Adrenal gland (tissue), 12 donors: Measurements from ENCODE around the gene COQ4. TPM values are rescaled to one million over a fixed set of nuclear protein-coding genes. Genes with fewer than 3 reads are reported as not detected.

Source experiments
- DNase-seq, 7 donors: peaks; one replicate each; pipeline ENCODE4 v3.0.0-alpha.2; 2019 to 2020
- H3K27ac ChIP-seq, 5 donors: fragments of 200-600 bp; sonication (generic) in 4 of 5; 1 replicate in 3 of 5; 2 replicates in 2 of 5; pipeline versions ENCODE4 v1.5.1 to v1.8.0; 2016 to 2020; ENCODE audit warnings: mild to moderate bottlenecking in 1 of 5
- H3K27me3 ChIP-seq: fragments of 200-600 bp; 2 replicates; pipeline ENCODE4 v1.8.0; 2021
- H3K36me3 ChIP-seq, 2 donors: fragments of 200-600 bp; replicated peaks in 1 of 2; 1 replicate in 1 of 2; 2 replicates in 1 of 2; pipeline versions ENCODE4 v1.5.1 to v1.8.0; 2018 to 2022
- H3K4me1 ChIP-seq, 2 donors: fragments of 200-600 bp; replicated peaks in 1 of 2; 1 replicate in 1 of 2; 2 replicates in 1 of 2; pipeline versions ENCODE4 v1.5.1 to v1.8.0; 2018 to 2021
- H3K4me3 ChIP-seq, 4 donors: fragments of 200-600 bp; sonication (generic) in 3 of 4; one replicate each; pipeline ENCODE4 v1.5.1; 2016 to 2018
- H3K9me3 ChIP-seq, 3 donors: fragments of 200-600 bp; sonication (generic) in 1 of 3; replicated peaks in 1 of 3; 1 replicate in 2 of 3; 2 replicates in 1 of 3; pipeline versions ENCODE4 v1.5.1 to v1.8.0; 2016 to 2021
- CTCF ChIP-seq, 6 experiments: fragments of 450-650 bp in 4 of 6; fragments of 200-600 bp in 2 of 6; sonication (generic) in 1 of 6; IDR thresholded peaks; 1 replicate in 5 of 6; 2 replicates in 1 of 6; pipeline versions ENCODE4 v1.5.1 to v1.8.0; 2016 to 2021; ENCODE audit warnings: antibody characterized with exemption in 6 of 6, mild to moderate bottlenecking in 2 of 6, moderate library complexity in 1 of 6
- POLR2A ChIP-seq, 2 donors: fragments of 450-650 bp; IDR thresholded peaks; one replicate each; pipeline ENCODE4 v1.6.1; 2017; ENCODE audit warnings: antibody characterized with exemption in 2 of 2, mild to moderate bottlenecking in 2 of 2, moderate library complexity in 1 of 2
- WGBS, 4 donors: extraction: QIAGEN DNeasy Blood & Tissue Kit in 2 of 4; methylation state at CpG; one replicate each; pipeline versions ENCODE4 v1.1.5 to v1.1.7; 2013 to 2017; 5-methylcytosine and 5-hydroxymethylcytosine counted together
- intact Hi-C, 2 donors: fragments of 100-400 bp; cut with DNase I; formaldehyde crosslinking; loops; one replicate each; pipeline versions ENCODE4 v1.14.1 to v1.15.0; 2022 to 2023
- polyA plus RNA-seq, 3 donors: library from polyadenylated mRNA; stranded (reverse); fragments of 200-250 nt in 2 of 3; fragments of 350-450 nt in 1 of 3; fragmentation: Illumina TruSeq in 1 of 3; extraction: RNeasy Lipid Tissue Mini Kit (QIAGEN cat#74804) in 1 of 3; gene quantifications; one replicate each; pipeline ENCODE4 v1.2.3, GENCODE V29; 2013 to 2014
- total RNA-seq, 9 donors: library from RNA; depleted of rRNA in 4 of 9; stranded (reverse); fragments of >200 nt in 4 of 9; fragments of 120-200 nt in 1 of 9; fragmentation: NEBNext Ultra II Directional in 1 of 9; extraction: Animal tissue kit (Norgen Biotek cat#: 25700) in 1 of 9; gene quantifications; one replicate each; pipeline versions ENCODE4 v1.1.0 to v1.2.4, GENCODE V29; 2013 to 2023
- donor health status: healthy with polysubstance abuse.
- donor health status: Bipolar disorder and iron deficiency.
- donor health status: DM: yes; HTN: yes; CAD: no.
- donor health status: DM: no; HTN: no; CAD: no.
- donor health status: DM: no; HTN: no; CAD: no.
- donor health status: DM: yes; HTN: yes; CAD: no.

COQ4 gene
- total and polyA plus RNA-seq, 12 donors: 35.8 to 111 (median 71.0) TPM

DNA sequence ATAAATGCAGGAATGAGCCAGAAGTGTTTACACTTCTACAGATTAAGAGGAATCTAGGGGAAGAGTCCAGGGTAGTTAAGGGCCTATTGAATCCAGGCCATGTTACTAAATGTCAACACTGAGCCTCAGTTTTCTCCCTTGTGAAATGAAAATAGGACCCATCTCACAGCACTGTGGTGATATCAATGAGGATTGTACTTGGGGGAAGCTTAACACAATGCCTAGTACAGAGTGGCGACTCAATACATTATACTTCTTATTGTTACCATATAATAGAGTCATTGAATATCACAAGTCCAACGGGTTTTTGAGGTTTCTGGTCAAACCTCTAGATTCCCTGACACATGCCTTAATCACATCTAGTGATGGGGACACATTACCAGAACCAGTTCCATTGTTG lies 5.0 kb upstream of the COQ4 start:
- 85 to 87% (median 86%) methylated on average over 2 of the region's 2 CpGs for WGBS, 4 donors
- peaks cover 0 to 48% of the 10 kb centered on the region in 2 donors for H3K36me3 ChIP-seq
- H3K4me3 ChIP-seq: no peak overlapping the region
- no peaks in the 10 kb centered on the region for H3K9me3 ChIP-seq
- intact Hi-C loops: no loop called here
- no peak for DNase-seq
- H3K27me3 ChIP-seq: no peaks in the 10 kb centered on the region
- TF ChIP-seq CTCF (IDR thresholded peaks at IDR 0.05) (no peak), POLR2A (IDR thresholded peaks at IDR 0.05) (no peak)
- H3K4me1 ChIP-seq: peaks cover 7 to 9% of the 10 kb centered on the region in 2 donors
- no peak overlapping the region for H3K27ac ChIP-seq

DNA sequence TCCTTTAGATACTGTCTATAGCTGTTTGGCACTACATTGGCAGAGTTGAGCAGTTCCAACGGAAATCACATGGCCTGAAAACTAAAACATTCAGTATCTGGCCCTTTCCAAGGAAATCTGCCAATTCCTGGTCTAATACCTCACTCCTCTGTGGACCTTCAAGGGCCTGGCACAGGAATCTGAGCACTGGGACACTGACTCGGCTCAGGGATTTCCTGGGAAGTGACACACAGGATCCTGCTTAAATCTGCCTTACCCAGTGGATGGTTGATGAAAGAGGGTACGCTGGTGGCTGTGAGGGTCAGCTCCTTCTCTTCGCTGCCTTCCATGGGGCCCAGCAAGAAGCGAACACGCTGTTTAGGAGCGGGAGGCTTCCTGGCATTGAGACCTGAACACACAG lies 1.3 kb upstream of the COQ4 start:
- TF ChIP-seq POLR2A (IDR thresholded peaks at IDR 0.05): no peak
- TF ChIP-seq CTCF (IDR thresholded peaks at IDR 0.05): no peak
- no peaks in the 10 kb centered on the region for H3K27me3 ChIP-seq
- H3K4me1 ChIP-seq: peaks cover 17 to 22% of the 10 kb centered on the region in 2 donors
- no peak overlapping the region for H3K27ac ChIP-seq
- no peak for DNase-seq
- 75 to 83% (median 78%) methylated on average over 7 of the region's 7 CpGs for WGBS, 4 donors
- H3K4me3 ChIP-seq: peak overlapping the region in 1 of 4 donors; percentile 74
- intact Hi-C loops: no loop called here
- no peaks in the 10 kb centered on the region for H3K9me3 ChIP-seq
- peaks cover 0 to 35% of the 10 kb centered on the region in 2 donors for H3K36me3 ChIP-seq

DNA sequence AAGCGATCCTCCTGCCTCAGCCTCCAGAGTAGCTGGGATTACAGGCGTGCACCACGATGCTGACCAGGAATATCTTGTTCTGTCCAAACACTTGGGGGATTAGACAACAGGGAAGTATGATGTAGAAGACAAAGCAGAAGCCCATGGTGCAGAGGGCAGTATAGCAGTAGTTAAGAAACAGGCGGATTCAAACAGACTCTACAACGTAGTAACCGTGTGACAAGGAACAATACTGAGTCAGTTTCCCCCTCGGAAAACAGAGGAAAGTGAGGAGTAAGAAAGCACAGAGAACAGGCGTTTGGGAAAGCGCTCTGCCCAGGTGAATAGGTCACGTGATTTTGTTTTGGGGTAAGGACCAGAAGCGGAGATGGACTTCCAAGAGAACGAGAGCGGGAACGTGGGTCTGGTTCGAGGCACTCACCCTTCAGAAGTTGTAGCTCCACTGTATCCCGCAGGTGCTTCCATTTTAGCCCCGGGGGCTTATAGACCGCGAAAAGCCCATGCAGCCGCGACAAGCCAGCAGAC lies 698 bp upstream of the COQ4 start:
- H3K27me3 ChIP-seq: no peaks in the 10 kb centered on the region
- no peak for DNase-seq
- intact Hi-C loops: no loop called here
- H3K4me3 ChIP-seq: peak overlapping the region in 3 of 4 donors; percentile 71 to 85 (median 74)
- peaks cover 17 to 22% of the 10 kb centered on the region in 2 donors for H3K4me1 ChIP-seq
- 1 to 3% (median 2%) methylated on average over 16 to 21 of the region's 21 CpGs for whole genome bisulfite sequencing, 4 donors
- TF ChIP-seq POLR2A (IDR thresholded peaks at IDR 0.05): no peak
- TF ChIP-seq CTCF (IDR thresholded peaks at IDR 0.05): no peak
- H3K36me3 ChIP-seq: peaks cover 0 to 35% of the 10 kb centered on the region in 2 donors
- H3K9me3 ChIP-seq: no peaks in the 10 kb centered on the region
- H3K27ac ChIP-seq: peak overlapping the region in 1 of 5 donors; percentile 96

- WGBS, 4 donors: 18 to 35% (median 24%) methylated on average over 9 to 16 of the region's 16 CpGs
- TF ChIP-seq POLR2A (IDR thresholded peaks at IDR 0.05) (no peak), CTCF (IDR thresholded peaks at IDR 0.05) (no peak)
- Histone ChIP-seq H3K27me3 (no peaks in the 10 kb centered on the region), H3K36me3 (peaks cover 0 to 37% of the 10 kb centered on the region in 2 donors), H3K9me3 (no peaks in the 10 kb centered on the region), H3K4me1 (peaks cover 17 to 22% of the 10 kb centered on the region in 2 donors), H3K27ac (peak overlapping the region in 3 of 5 donors; percentile 78 to 96 (median 93)), H3K4me3 (peak overlapping the region; percentile 24 to 85 (median 72))
- intact Hi-C loops: no loop called here
- DNase-seq: no peak
Observed at GRCh38 chr9:128323212-128323730, 632 bp downstream of the COQ4 start.
